ENCODE data around the gene TCEAL7.
"Not testable (repeated sequence)": the region's sequence is repeated elsewhere in the genome, so short reads cannot be mapped to it uniquely, and the experiment has no call there.

The TCEAL7 gene, protein sequence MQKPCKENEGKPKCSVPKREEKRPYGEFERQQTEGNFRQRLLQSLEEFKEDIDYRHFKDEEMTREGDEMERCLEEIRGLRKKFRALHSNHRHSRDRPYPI

DNA sequence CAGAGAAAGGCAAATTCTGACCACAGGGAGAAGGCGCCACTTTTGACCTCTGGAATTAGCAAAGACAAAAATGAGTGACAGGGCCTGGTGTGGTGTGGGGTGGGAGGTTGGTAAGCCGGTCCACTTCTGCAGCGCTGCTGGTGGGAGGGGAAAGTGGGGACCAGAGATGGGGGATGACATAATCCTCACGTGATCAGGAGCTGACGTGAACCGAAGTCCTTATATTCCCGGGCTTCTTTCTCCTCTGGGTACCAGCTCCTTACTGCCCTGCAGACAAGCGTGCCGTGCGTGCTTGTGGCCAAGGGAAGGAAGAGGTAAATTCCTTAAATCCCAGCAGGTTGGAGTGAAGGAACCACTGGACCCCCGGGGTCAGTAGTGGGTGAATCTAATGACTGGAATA lies at the start of gene TCEAL7:
Gene TCEAL7 (plus strand): TSS at position 249 of the 400 bp plus-strand sequence. CDS start 1,165 bp downstream, outside the sequence.
- DNase-seq (ENCODE audit: low spot score): peak; percentile 69

DNA sequence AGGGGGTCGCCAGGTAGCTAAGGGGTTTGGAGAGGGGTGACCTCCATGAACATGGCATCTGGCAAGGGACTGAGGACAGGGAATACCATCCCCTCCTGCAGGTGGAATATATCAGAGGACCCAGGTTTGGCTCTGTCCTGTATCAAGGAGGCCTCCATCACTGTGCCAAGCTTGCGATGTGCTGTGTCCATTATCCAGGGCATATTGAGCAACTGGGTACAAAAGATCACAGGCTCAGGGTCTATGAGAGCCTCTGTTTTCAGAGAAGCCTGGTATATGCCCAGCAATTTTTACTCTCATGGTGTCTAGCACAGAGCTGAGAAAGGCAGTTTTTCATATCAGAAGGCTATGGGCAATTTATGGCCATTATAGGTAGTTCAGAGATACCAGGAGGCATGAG lies 36.9 kb upstream of the TCEAL7 start:
- no peak for DNase-seq (ENCODE audit: low spot score)

DNA sequence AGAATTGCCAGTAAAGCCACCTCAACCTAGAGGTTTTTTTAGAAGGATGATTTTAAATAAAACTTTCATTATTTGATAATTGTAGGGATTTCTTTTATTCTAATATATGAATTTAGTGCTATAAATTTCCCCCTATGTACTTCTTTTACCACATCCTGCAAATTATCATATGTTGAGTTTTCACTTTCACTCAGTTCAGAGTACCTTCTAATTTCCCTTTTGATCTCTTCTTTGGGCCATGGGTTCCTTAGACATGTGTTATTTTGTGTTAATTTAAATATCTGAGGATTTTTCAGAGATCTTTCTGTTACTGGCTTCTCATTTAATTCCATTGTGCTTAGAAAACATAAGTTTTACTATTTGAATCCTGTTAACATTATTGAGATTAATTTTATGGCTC lies 25.3 kb upstream of the TCEAL7 start:
- DNase-seq (ENCODE audit: low spot score): no peak

DNA sequence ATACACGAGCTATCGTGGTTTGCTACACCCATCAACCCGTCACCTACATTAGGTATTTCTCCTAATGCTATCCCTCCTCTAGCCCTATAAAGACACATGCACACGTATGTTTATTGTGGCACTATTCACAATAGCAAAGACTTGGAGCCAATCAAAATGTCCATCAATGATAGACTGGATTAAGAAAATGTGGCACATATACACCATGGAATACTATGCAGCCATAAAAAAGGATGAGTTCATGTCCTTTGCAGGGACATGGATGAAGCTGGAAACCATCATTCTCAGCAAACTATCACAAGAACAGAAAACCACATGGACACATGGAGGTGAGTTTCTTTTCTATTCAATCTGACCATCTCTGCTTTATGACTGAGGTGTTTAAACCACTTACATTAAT lies 24.4 kb upstream of the TCEAL7 start:
- not testable (repeated sequence) for DNase-seq (ENCODE audit: low spot score)

DNA sequence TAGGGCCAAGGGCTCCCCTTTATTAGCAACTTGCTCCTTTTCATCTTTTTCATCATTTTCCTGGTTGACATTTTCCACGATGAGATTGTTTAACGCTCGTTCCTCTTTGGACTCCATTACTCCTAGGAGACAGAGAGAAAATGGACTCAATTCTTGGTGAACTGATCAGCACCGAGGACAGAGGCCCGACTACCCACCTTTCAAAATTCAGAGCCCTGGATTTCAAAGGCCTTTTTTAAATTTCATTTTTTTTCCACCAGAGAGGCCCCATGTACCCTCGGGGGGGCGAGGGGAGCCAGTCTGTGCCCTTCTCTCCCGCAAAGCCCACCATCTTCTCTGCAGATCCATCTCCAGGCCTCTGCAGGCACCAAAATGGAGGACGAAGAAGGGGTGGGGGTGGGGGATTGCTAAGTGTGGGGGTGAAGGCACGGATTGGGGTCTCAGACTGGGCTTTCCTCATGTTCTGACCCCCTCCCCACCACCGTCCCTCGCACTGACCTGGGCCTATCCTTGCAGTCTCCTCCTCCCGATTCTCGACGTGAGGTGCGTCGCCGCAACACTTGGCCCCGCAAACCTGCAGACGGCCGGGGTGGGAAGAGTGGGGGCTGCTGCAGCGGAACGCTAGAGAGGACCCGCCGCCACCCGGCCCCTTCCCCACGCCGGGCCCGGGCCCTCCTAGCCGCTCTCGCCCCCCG lies 20.0 kb upstream of the TCEAL7 start:
- no peak for DNase-seq (ENCODE audit: low spot score)

DNA sequence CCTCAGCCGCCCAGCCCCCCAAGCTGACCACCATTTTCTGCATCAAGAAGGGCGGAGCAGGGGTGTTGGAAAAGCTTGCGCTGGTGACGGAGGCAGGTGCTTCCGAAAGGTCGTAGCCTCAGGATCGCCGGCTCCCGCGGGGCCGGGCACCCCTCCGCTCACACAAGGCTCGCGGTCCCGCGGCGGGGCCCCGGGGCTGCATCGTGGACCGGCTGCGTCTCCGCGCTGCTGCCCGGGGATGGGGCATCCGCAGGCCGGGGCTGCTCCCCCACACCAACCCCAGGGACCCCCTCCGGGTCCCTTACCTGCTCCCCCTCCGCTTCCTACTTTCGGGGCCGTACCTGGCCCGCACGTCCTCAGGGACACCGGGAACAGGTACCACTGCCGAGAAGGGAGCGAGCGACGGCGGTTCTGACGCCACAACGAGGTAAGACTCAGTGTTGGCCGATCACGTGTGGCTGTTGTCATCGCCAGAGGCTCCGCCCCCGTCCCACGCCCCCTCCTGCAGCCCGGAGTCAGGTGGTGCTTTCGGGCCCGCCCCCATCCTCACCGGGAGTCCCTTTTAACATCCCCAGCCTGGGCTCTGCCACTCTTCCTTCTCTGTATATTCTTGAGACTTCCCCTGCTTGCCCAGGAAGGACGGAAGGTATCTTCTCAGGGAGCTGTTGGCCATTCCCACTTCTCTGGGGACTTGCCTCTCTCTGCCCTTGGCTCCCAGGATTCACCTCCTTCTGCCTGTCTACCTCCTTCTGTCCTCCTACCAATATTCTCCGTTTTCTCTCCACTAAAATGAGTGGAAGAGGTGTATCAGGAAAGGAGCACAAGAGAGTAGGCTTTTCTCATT lies 19.3 kb upstream of the TCEAL7 start, which contains the start of gene BEX2:
Gene BEX2 (minus strand): TSS at position 436 of the 844 bp plus-strand sequence. CDS start 1,014 bp downstream, outside the sequence.
- DNase-seq (ENCODE audit: low spot score): peak; percentile 67

DNA sequence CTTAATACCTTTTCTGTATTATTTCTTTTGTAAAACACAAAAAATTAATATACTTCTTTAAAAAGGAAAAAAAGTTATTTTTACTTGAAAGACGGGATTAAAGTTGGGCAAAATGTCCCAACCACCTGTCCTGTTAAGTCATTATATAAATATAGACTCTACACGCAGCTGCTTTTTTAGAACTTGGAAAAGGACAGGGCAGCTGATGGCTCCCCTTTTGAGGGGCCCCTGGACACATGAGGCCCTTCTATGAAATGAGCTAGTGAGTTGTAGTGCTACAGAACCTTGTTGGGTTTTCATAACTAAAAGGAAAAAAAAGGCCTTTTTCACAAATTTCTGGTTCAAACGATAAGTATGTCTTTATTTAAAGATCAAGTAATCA lies 18.6 kb upstream of the TCEAL7 start:
- no peak for DNase-seq (ENCODE audit: low spot score)

DNA sequence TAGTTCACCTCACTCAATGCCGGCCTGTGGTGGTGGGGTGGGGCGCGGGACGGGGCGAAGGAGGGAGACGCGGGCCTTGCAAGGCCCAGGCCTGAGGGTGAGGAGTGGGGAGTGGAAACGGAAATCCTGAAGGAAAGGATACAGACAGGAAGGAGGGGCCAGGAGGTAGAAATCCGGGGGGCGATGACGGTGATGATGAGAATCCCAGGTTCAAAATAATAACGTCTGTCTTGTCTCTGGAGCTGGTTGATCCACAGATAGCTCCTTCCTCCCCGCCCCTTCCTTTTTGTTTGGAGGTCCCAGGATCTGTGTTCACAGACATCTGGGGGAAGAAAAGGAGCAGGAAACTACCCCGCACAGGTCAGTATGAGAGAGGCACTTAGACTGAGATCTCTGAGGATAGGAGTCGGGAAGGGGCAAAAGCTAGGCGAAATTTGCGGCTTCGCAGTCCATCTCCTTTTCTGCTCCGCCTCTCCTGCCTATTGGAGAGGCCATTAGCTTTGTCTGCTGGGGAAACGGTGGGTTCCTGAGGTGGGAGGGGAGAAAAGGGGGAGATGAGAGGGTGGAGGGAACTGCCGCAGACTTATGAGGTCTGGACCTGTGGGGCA lies 746 bp downstream of the TCEAL7 start:
- no peak for DNase-seq (ENCODE audit: low spot score)

DNA sequence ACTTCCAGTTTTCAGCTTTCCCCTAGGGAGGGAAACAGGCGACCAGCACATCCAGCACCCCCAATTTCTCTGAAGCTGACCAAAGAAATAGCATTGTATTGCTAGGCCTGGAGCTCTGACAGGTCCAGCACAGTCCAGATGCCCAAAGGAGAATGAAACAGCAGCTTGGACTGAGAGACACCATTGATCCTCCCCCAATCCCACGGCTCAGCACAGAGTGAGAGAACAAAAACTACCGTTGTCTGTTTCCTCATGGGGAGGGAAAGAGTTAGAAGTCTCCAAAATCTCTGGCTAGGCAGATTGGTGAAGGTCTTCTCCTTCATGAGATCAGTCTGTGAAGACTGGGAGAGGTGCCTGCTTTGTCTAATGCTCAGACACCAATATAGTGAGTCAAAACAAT lies 8.6 kb downstream of the TCEAL7 start:
- no peak for DNase-seq (ENCODE audit: low spot score)

DNA sequence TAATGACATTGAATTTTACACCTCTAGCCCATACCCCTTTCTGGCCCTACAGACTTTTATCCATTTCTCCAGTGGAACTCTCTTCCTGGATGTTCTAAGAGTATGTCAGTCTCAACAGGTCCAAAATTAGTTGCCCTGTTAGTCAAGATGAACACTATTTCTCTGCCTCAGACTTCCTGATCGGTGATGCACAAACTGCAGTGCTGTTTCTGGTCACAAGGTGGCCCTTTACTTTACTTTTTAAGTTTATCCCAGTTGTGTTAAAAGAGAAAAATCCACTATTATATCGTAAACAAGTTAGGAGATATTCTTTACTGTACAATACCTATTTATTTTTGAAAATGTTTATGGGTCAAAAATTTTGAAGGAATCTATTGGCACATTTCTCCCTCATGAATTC lies 13.1 kb downstream of the TCEAL7 start:
- DNase-seq (ENCODE audit: low spot score): no peak

DNA sequence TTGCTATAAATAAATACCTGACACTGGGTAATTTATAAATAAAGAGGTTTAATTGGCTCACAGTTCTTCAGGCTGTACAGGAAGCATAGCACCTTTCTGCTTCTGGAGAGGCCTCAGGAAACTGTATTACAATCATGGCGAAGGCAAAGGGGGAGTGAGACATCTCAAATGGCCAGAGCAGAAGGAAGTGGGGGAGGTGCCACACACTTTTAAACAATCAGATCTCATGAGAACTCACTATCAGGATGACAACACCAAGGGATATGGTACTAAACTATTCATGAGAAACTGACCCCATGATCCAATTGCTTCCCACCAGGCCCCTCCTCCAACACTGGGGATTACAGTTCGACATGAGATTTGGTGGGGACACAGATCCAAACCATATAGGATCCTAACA lies 14.6 kb downstream of the TCEAL7 start:
- DNase-seq (ENCODE audit: low spot score): no peak

DNA sequence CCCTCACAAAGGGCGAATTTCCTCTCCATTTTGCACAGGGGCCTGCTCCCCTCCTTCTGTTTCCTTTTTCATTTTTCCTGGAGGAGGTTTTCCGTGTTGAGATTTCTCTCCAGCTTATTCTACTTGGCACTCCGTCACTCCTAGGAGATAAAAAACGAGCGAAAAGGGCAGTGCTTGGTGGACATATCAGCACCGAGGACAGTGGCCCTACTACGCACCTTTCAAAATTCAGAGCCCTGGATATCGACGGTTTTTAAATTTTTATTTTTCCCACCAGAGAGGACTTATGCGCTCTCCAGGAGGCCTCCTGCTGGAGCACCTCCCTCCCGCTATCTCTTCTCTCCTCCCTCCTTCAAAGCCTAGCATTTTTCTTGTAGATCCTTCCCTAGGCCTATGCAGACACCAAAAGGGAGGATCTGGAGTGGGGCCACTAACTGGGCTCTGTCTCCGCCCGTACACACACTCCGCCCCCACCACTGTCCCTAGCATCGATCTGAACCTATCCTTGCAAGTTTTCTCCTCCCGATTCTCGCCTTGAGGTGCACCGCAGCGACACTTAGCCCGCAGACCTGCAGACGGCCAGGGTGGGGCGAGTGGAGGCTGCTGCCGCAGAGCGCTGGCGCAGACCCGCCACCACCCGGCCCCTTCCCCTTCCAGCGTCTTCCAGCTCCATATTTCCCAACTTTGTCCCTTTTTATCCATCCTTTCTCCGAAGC lies 17.8 kb downstream of the TCEAL7 start:
- DNase-seq (ENCODE audit: low spot score): no peak

DNA sequence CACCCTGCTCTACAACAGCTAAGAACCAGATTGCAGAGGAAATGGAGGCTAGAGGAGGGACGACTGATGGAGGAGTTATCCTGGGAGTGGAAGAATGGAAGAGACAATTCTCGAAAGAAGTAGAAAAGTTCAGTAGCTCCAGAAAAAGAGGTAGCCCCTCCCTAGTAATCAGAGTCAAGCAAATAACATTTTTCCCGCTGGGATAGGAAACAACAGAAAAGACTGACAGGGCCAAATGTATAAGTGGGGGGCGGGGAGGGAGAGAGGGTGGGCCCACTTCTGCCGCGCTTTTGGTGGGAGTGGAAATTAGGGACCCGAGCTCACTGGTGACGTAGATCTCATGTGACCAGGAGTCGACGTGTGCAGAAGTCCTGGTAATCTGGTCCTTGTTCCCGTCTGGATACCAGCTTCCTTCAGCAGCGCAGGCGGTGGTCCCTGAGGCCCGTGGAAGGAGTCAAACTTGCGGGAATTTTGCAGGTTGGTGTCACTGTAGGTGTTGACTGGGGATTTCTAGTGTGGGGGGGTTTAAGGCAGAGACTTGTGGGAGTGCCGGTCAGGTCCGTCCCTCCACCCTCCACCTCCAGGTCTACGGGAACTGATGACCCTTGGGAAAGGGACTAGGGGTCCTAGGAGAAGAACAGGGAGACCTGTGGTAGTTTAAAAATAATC lies 26.2 kb downstream of the TCEAL7 start, which contains the start of gene TCEAL9:
Gene TCEAL9 (plus strand): TSS at position 377 of the 669 bp plus-strand sequence. CDS start 1,179 bp downstream, outside the sequence.
- DNase-seq (ENCODE audit: low spot score): peak; percentile 84

DNA sequence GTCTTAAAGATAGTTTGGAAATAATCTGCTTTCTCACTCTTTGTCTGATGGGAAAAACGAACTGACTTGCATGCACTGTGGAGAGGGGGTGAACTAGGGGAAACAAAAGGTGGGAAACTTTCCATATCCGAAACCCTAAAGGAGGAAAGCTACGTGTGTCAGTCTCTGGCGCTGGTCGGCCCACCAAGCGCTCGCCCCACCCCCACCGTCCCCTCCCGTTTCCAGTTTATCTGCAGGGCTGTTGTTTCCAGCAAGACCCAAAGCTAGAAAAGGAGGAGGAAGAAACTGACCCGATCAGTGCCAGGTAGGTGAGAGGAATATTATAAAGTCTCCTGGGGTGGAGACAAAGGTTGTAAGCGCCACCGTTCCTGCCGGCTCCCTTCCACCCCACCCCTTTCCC lies 26.8 kb downstream of the TCEAL7 start:
- peak; percentile 68 for DNase-seq (ENCODE audit: low spot score)

DNA sequence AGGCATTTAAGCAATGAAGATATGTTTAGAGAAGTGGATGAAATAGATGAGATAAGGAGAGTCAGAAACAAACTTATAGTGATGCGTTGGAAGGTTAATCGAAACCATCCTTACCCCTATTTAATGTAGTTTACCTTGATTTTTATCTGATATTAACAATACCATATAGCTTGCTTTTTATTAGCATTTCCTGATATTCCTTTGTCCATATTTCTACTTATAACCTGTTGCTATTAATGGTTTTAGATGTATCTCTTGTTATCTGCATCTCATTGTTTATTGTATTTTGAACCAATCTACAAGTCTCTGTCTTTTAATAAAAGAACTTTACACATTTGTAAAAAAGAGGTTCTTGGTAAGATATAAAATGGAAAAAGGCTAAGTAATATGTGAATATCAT lies 27.8 kb downstream of the TCEAL7 start:
- DNase-seq (ENCODE audit: low spot score): no peak

DNA sequence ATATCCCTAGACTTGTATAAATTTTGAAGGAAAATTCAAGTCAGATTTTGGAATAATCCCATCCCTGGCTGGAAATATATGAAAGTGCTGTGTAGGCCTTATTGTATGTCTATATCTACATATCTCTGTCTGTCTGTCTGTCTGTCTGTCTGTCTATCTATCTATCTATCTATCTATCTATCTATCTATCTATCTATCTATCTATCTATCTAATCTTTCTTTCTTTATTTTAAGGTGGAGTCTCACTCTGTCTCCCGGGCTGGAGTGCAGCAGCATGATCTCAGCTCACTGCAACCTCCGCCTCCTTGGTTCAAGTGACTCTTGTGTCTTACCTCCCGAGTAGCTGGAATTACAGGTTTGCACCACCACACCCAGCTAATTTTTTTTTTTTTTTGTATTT lies 29.6 kb downstream of the TCEAL7 start:
- DNase-seq (ENCODE audit: low spot score): not testable (repeated sequence)

DNA sequence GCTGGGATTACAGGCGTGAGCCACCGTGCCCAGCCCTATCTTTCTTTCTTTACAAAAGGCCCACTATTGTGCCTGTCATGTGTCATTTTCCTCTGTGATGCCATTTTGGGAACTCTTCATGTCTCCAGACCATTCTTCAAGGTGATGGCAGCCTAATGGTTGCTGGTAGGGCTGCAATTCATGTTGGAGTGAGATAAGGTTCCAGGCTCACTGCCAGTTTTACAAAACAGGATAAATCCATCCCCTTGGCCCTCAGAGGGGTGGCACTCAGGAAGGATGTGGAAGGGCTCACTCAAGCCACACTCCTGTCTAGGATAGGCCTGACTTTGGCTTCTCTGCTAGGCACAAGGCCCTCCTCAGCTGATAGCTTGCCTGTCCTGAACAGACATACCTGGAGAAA lies 30.1 kb downstream of the TCEAL7 start:
- DNase-seq (ENCODE audit: low spot score): no peak

DNA sequence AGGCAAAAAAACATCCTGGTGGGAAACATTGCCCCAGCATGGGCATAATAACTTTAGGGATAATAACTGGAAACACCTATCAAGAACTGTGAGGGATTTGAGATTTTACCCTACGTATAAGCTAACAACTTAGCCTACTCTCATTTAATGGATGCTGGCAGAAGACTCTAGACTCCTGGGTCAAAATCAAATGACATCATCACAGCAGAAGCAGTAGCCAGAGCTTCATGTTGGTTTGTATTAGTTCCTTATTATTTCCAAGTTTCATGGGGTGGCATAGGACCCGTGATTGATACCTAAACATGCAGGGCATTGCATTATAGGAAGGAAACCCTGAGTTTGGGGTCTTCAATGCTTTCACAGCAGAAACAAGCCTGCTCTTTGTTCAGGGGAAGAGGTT lies 30.9 kb downstream of the TCEAL7 start:
- DNase-seq (ENCODE audit: low spot score): no peak

DNA sequence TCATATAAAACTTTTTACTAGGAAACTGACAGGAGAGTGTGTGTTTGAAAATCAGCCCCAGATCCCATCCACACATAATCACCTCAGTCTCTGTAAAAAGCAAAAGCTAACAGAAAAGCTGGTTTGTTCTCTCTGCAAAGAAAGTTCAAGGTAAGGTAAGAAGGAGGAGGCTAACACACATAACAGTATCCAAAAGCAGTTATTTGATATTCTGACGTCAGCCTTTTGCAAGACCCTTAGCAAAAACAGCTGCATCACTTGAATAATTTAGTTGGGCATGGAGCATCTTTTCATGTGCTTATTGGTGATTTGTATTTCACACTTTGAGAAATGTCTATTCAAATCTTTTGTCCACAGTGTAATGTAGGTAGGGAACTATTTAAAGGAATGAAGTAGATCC lies 31.8 kb downstream of the TCEAL7 start:
- DNase-seq (ENCODE audit: low spot score): no peak

DNA sequence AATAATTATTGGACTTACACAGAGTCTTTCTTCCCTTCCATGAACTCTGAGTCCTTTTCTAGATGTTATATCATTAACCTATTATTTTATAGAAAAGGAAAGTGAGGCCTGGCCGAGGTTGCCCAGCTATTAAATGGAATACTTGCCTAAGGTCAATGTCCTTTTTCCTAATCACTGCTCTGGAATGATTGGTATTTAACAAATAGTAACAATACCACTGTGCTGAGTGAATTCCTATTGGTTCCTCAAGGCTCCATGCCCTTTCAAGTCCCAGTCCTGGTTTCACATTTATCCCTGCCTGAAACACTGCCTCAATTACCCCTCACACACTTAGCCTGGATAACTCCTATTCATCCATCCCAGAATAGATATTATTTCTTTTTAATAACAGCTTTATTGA lies 32.4 kb downstream of the TCEAL7 start:
- no peak for DNase-seq (ENCODE audit: low spot score)

DNA sequence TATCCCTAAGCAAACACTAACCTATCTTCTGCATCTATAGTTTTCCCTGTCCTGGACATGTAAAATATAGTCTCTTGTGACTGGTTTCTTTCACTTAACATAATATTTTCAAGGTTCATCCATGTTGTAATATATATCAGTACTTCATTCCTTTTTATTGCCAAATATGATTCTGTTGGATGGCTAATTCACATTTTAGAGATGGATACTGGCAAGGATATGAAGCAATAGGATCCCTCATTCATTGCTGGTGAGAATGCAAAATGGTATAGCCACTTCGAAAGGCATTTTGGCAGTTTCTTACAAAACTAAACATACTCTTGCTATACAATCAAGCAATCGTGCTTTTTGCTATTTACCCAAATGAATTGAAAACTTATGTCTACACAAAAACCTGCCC lies 33.0 kb downstream of the TCEAL7 start:
- no peak for DNase-seq (ENCODE audit: low spot score)

Measured in left forelimb (tissue), 1 donor.